Measurements from ENCODE around the gene CLTC. TPM values are rescaled to one million over a fixed set of nuclear protein-coding genes. Genes with fewer than 3 reads are reported as not detected.
A peak's percentile ranks its signal among the peaks of the same experiment; 100 is the strongest.
"Not testable (repeated sequence)": the region's sequence is repeated elsewhere in the genome, so short reads cannot be mapped to it uniquely, and the experiment has no call there.

Gene CLTC
- total RNA-seq, 1 donor from 2014 or later, result 255 TPM

DNA sequence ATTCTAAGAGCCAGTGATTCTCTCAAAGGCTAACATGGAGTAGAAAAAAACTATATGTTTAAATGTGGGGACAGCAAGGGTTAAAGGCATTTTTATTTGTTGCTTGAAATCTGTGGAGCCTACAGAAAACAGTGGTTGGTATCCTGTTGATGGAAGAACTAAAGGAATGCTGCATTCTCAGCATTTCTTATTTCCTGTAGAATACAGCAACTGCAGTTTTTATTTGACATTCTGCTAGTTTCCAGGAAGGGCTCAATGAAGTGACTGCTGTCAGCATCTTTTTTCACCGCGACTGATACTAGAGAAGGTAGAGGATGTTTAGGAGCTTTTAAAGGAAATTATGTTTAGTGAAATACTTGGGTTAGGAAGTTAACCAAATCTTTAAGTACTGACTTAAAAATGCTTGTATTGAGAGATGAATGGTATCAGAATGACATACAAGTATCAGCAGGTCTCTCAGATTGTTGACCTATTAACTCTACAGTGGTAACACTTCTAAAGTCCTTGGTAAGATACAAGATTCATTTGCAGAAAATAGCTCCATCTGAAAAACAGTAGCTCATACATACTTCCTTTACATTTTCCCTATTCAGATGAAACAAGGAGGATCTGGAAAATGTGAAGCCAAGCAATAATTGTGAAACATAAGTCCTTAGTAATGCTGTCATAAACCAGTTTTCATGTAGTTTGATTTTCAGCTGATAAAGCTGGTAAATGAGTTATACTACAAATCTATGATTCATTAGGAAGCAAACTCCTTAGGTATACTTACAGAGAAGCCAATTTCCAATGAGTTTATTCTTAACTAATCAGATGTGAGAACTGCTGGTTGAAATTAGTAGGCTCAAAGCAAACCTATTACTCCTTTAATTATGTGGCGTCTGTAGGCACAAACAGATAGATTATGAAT is 15.2 kb downstream of the CLTC start:
- DNase-seq, result peak; percentile 53

DNA sequence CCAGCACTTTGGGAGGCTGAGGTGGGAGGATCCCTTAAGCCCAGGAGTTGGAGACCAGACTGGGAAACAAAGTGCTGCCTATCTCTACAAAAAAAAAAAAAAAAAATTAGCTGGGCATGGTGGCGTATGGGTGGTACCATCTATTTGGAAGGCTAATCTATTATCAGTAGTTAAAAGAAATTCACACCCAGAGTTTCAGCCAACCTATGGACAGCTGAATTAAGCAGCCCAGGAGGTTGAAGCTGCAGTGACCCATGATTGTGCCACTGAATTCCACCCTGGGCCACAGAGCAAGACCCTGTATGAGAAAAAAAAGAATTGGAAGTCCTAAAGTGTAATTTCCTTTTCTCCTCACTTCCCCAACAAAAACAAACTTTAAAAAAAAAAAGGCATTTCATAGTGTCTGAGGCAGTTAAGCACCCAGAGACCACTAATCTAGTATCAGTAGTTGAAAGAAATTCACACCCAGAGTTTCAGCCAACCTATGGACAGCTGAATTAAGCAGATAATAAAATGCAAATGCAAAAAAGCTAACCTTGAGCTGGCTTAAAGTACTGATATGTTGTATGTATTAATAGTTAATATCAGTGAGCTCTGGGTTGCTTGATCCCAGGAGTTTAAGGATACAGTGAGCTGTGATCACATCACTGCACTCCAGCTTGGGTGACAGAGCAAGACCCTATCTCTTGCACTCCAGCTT is 18.1 kb downstream of the CLTC start:
- no peak for DNase-seq

- DNase-seq, result no peak
Observed at GRCh38 chr17:59638553-59638952, 18.9 kb downstream of the CLTC start.

DNA sequence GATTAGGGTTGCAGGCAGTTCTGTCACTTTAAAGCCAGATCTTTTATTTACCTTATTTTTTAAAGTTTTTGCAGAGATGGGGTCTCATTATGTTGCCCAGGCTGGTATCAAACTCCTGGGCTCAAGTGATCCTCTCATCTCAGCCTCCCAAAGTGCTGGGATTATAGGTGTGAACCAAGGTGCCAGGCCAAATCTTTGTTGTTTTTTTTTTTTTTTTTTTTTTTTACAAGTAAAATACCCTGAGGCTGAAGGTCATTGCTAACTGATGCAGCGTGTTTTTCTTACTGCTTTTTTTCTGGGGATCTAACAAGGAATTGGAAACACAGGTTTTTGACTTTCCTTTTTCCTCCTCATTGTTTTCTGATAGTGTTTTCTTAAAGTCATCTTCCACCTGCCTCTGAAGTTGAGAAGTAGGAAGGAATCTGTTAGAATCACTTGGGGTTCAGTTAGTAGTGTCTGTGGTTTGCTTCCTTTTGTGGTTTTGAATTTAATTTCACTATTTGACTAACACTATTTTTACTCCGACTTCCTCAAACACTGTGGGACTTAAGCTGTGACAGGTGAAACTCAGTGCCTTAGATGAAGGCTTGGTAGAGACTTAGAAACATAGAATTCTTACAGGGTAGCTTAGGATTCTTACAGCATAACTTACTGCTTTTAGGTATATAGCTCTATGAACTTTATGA is 22.2 kb downstream of the CLTC start:
- no peak for DNase-seq

DNA sequence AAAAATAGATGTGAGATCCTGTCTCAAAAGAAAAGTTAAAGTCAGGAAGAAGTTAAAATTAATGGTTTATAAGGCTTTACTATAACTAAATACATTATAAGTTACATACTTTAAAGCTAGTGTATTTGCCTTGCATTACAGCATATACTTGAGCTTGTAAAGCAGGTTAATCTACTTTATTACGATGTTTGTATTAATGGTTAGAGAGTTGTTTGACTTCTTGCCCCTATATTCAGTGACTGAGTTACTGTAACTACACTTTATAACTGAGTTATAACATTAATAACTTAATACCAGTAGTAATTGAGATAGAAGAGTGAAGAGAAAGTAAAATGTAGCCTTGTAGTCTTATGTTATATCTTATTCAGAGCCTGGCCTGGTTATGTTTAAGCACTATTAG is 22.9 kb downstream of the CLTC start:
- DNase-seq, result no peak

- no peak for DNase-seq
Observed at GRCh38 chr17:59643159-59644140, 23.8 kb downstream of the CLTC start.

GRCh38 chr17:59647288-59647687 is 27.6 kb downstream of the CLTC start:
- no peak for DNase-seq

DNA sequence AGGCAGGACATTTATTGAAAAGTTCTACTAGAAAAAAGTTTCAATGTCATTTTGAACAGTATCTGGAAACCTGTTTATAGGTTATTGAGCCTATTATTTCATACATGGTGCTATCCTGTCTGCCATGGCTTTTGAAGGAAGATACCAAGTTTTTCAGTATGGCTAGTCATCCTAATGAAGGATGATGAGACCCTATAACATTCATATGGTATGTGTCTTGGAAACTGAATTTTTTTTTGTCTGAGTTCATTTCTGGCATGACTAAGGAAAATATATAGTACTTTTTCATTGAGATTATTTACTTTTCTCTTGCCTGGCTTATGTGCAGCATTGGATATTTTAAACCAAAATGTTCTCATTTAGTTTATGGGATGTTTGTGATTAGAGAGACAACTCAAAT is 30.2 kb downstream of the CLTC start:
- no peak for DNase-seq

DNA sequence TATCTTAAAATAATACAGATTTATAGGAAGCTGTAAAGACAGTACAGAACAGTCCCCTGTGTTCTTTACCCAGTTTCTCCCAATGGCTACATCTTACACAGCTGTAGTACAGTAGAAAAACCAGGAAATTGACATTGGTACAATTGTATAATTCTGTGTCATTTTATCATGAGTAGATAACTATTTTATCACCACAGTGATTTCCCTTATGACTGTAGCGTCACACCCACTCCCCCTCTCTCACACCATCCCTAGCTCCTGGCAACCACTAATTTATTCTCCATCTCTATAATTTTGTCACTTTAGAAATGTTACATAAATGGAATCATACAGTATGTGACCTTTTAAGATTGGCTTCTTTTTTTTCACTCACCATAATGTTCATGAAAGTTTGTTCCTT is 30.9 kb downstream of the CLTC start:
- DNase-seq, result no peak

GRCh38 chr17:59651346-59651745 is 31.7 kb downstream of the CLTC start:
- DNase-seq, result no peak

GRCh38 chr17:59652119-59652518 is 32.4 kb downstream of the CLTC start:
- DNase-seq, result no peak

DNA sequence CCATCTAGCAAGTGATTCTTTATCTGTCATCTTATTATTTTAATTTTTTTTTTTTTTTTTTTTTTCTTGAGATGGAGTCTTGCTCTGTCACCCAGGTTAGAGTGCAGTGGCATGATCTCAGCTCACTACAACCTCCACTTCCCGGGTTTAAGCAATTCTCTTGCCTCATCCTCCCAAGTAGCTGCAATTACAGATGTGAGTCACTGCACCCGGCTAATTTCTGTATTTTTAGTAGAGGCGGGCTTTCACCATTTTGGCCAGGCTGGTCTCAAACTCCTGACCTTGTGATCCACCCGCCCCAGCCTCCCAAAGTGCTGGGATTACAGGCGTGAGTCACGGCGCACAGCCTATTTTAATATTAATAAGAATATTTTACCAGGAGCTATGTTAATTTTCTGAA is 36.9 kb downstream of the CLTC start:
- DNase-seq, result not testable (repeated sequence)

GRCh38 chr17:59666235-59666634 is 46.5 kb downstream of the CLTC start:
- DNase-seq, result no peak

DNA sequence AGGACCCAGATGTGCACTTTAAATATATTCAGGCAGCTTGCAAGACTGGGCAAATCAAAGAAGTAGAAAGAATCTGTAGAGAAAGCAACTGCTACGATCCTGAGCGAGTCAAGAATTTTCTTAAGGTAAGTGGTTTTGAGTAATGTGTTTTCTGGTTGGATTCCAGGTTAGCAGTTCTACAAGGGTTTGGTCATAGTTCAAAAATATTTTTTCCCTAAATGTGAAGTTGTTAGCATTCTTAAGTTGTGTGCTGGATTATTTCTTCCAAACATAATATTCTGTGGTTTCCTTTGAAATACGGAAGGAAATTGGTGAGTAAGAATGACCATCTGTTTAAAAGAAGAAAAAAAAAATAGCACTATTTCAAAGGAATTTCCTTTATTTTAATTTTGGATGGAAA is 49.1 kb downstream of the CLTC start:
- no peak for DNase-seq

GRCh38 chr17:59669411-59669810 is 49.7 kb downstream of the CLTC start:
- DNase-seq, result no peak

GRCh38 chr17:59669944-59670343 is 50.2 kb downstream of the CLTC start:
- DNase-seq, result no peak

GRCh38 chr17:59671386-59671785 is 51.7 kb downstream of the CLTC start:
- DNase-seq, result no peak

DNA sequence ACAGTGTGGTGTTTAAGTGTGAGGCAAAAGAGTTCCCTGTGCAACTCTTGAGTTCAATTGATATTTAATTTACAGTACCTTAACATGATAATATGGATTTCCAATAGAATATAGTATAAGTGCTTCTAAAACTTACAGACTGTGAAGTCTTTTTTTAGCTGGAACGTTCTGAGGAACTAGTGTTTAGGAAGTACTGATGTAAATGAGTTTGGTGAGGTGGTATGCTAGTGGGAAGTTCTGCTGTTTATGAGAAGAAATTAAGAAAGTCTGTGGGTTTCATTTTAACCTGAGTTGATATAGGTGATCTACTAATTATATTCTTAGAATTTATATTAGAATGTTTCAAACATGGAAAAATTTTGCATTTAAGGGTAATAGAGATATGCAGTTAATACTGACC is 55.5 kb downstream of the CLTC start:
- no peak for DNase-seq

DNA sequence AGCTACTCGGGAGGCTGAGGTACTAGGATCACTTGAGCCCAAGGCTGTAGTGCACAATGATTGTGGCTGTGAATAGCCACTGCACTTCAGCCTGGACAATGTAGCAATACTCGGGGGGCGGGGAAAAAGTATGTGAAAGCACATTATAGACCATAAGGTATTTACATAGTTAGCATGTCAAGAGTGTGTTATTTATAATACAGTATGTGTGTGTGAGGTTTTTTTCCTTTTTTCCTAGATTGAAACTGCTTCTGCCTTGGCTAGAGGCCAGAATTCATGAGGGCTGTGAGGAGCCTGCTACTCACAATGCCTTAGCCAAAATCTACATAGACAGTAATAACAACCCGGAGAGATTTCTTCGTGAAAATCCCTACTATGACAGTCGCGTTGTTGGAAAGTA is 57.0 kb downstream of the CLTC start:
- DNase-seq, result peak; percentile 73

- no peak for DNase-seq
Observed at GRCh38 chr17:59678918-59679317, 59.2 kb downstream of the CLTC start.

GRCh38 chr17:59680314-59680713 is 60.6 kb downstream of the CLTC start:
- no peak for DNase-seq

DNA sequence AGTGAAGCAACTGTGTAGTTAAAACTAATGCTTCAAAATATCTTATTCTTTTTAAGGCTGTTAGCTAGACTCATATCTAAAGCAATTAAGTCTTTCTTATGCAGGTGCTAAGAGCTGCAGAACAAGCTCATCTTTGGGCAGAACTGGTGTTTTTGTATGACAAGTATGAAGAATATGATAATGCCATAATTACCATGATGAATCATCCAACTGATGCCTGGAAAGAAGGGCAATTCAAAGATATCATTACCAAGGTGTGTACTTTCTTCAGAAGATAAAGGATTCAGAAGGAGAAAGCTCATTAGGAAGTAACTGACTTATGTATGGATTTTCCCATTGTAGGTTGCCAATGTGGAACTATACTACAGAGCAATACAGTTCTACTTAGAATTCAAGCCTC is 63.6 kb downstream of the CLTC start:
- no peak for DNase-seq
